Fibroblast of lung (primary cell): ENCODE results near the gene DBH.

Experiments
- EZH2 ChIP-seq: IDR thresholded peaks from 2 replicates; pipeline ENCODE4 v1.5.1; 2012; ENCODE audit warnings: low read length, control low read depth, mild to moderate bottlenecking; ENCODE audit errors: missing control alignments
- TF ChIP-seq, protein P1 (sequence below), 2 donors: IDR thresholded peaks in 1 of 2; conservative IDR thresholded peaks in 1 of 2; 1 replicate in 1 of 2; 2 replicates in 1 of 2; pipeline ENCODE4 v1.5.1; 2011 to 2012; ENCODE audit warnings: low read length in 2 of 2, control low read depth in 1 of 2, inconsistent platforms in 1 of 2, low read depth in 1 of 2, mild to moderate bottlenecking in 1 of 2

- TF ChIP-seq, protein P1, sequence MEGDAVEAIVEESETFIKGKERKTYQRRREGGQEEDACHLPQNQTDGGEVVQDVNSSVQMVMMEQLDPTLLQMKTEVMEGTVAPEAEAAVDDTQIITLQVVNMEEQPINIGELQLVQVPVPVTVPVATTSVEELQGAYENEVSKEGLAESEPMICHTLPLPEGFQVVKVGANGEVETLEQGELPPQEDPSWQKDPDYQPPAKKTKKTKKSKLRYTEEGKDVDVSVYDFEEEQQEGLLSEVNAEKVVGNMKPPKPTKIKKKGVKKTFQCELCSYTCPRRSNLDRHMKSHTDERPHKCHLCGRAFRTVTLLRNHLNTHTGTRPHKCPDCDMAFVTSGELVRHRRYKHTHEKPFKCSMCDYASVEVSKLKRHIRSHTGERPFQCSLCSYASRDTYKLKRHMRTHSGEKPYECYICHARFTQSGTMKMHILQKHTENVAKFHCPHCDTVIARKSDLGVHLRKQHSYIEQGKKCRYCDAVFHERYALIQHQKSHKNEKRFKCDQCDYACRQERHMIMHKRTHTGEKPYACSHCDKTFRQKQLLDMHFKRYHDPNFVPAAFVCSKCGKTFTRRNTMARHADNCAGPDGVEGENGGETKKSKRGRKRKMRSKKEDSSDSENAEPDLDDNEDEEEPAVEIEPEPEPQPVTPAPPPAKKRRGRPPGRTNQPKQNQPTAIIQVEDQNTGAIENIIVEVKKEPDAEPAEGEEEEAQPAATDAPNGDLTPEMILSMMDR (conservative IDR thresholded peaks at IDR 0.05 in 1 of 2, IDR thresholded peaks at IDR 0.05 in 1 of 2; ENCODE audit: low read depth in 1 of 2, low read length in 2 of 2) = no peak
- no peak for TF ChIP-seq EZH2
Observed at GRCh38 chr9:133691626-133692363, 55.6 kb downstream of the DBH start.
